H1 (cell line): Measurements from ENCODE around the gene ALPK3.

Experiments
- BCL11A ChIP-seq, 2 experiments: IDR thresholded peaks; one replicate each; pipeline ENCODE4 v1.6.1; 2011; ENCODE audit warnings: low read depth in 2 of 2, low read length in 2 of 2, mild to moderate bottlenecking in 2 of 2
- CHD2 ChIP-seq: IDR thresholded peaks from 2 replicates; pipeline ENCODE4 v1.6.1; 2012; ENCODE audit warnings: low read length, improper control_type of control experiment
- EP300 ChIP-seq, 2 experiments: IDR thresholded peaks; 1 replicate in 1 of 2; 2 replicates in 1 of 2; pipeline ENCODE4 v1.6.1; 2011 to 2012; ENCODE audit warnings: low read depth in 2 of 2, low read length in 2 of 2, mild to moderate bottlenecking in 2 of 2, borderline replicate concordance in 1 of 2, inconsistent platforms in 1 of 2, moderate library complexity in 1 of 2
- EZH2 ChIP-seq: fragments of 200-600 bp; sonication (generic); IDR thresholded peaks from 2 replicates; pipeline ENCODE4 v1.7.1; 2012; ENCODE audit warnings: low read depth, mild to moderate bottlenecking, moderate library complexity, low read length, inconsistent platforms; ENCODE audit not compliant: severe bottlenecking
- GABPA ChIP-seq: IDR thresholded peaks from 2 replicates; pipeline ENCODE4 v1.6.1; 2011; ENCODE audit warnings: mild to moderate bottlenecking, low read length, moderate library complexity, borderline replicate concordance; ENCODE audit not compliant: insufficient read depth
- POLR2A ChIP-seq, 2 experiments: IDR thresholded peaks; 1 replicate in 1 of 2; 2 replicates in 1 of 2; pipeline ENCODE4 v1.6.1; 2011; ENCODE audit warnings: low read depth in 2 of 2, low read length in 2 of 2, mild to moderate bottlenecking in 2 of 2; ENCODE audit errors: control extremely low read depth in 1 of 2
- SIN3A ChIP-seq, 2 experiments: IDR thresholded peaks in 1 of 2; conservative IDR thresholded peaks in 1 of 2; 2 replicates each; pipeline ENCODE4 v1.6.1; 2011 to 2012; ENCODE audit warnings: low read length in 2 of 2, improper control_type of control experiment in 1 of 2, low read depth in 1 of 2, mild to moderate bottlenecking in 1 of 2
- TCF12 ChIP-seq: IDR thresholded peaks from 2 replicates; pipeline ENCODE4 v1.6.1; 2011; ENCODE audit warnings: low read depth, mild to moderate bottlenecking, low read length
- TEAD4 ChIP-seq: IDR thresholded peaks from 2 replicates; pipeline ENCODE4 v1.6.1; 2012; ENCODE audit warnings: low read depth, low read length, inconsistent platforms, mixed read lengths
- TF ChIP-seq, protein P1 (sequence below), 3 experiments: IDR thresholded peaks; 1 replicate in 2 of 3; 2 replicates in 1 of 3; pipeline versions ENCODE4 v1.5.1 to v1.6.1; 2011; ENCODE audit warnings: low read length in 3 of 3, mild to moderate bottlenecking in 3 of 3, inconsistent platforms in 2 of 3, low read depth in 1 of 3, moderate library complexity in 1 of 3; ENCODE audit not compliant: insufficient read depth in 1 of 3; ENCODE audit errors: control extremely low read depth in 1 of 3

DNA sequence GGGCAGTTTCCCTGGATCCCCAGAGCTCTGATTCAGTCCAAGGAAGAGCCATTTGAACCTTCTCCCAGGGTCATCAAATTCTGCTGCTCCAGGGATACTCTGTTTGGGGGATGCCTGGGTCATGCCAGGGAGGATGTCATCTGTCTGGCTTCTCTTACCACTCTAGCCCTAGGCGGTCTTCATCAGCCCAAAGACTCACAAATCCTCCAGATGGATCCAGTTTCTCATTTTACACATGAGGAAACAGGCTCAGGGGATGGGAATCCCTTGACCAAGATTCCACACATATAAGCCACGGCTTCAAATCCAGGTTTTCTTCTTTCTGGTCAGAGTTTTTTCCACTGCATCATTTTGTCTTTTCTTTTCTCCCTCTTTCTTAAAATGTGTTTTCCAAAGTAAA, 104.0 kb downstream of the ALPK3 start:
- TF ChIP-seq EZH2 (no peak), POLR2A (IDR thresholded peaks at IDR 0.05; ENCODE audit: control extremely low read depth in 1 of 2, low read depth in 2 of 2, low read length in 2 of 2) (no peak), TCF12 (no peak), TEAD4 (no peak), CHD2 (no peak), EP300 (IDR thresholded peaks at IDR 0.05; ENCODE audit: borderline replicate concordance in 1 of 2, low read depth in 2 of 2, low read length in 2 of 2) (no peak), SIN3A (conservative IDR thresholded peaks at IDR 0.05 in 1 of 2, IDR thresholded peaks at IDR 0.05 in 1 of 2; ENCODE audit: low read depth in 1 of 2, low read length in 2 of 2) (no peak), GABPA (no peak), BCL11A (IDR thresholded peaks at IDR 0.05; ENCODE audit: low read depth in 2 of 2, low read length in 2 of 2) (no peak)
- TF ChIP-seq, protein P1, sequence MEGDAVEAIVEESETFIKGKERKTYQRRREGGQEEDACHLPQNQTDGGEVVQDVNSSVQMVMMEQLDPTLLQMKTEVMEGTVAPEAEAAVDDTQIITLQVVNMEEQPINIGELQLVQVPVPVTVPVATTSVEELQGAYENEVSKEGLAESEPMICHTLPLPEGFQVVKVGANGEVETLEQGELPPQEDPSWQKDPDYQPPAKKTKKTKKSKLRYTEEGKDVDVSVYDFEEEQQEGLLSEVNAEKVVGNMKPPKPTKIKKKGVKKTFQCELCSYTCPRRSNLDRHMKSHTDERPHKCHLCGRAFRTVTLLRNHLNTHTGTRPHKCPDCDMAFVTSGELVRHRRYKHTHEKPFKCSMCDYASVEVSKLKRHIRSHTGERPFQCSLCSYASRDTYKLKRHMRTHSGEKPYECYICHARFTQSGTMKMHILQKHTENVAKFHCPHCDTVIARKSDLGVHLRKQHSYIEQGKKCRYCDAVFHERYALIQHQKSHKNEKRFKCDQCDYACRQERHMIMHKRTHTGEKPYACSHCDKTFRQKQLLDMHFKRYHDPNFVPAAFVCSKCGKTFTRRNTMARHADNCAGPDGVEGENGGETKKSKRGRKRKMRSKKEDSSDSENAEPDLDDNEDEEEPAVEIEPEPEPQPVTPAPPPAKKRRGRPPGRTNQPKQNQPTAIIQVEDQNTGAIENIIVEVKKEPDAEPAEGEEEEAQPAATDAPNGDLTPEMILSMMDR (IDR thresholded peaks at IDR 0.05; ENCODE audit: control extremely low read depth in 1 of 3, insufficient read depth in 1 of 3, low read depth in 1 of 3, low read length in 3 of 3): no peak
